CMK (cell line): ENCODE data around the gene RTKN2.

Experiments
- DNase-seq: peaks from one replicate; pipeline ENCODE4 v3.0.0-alpha.2; 2010; ENCODE audit warnings: low read depth

The RTKN2 gene

DNA sequence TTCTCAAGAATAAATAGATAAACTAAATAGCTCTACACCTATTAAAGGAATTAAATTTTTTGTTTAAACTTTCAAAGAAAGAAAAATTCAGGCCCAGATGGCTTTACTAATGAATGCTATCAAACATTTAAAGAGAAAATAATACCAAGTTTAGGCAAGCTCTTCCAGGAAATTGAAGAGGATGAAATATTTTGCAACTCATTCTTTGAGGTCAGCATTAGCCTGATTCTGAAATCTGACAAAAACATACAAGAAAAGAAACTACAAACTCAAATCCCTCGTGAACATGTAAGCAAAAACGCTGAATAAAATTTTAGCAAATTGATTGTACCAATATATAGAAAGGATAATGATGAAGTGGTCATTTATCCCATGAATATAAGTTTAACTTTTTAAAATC, 93.4 kb downstream of the RTKN2 start:
- no peak for DNase-seq

DNA sequence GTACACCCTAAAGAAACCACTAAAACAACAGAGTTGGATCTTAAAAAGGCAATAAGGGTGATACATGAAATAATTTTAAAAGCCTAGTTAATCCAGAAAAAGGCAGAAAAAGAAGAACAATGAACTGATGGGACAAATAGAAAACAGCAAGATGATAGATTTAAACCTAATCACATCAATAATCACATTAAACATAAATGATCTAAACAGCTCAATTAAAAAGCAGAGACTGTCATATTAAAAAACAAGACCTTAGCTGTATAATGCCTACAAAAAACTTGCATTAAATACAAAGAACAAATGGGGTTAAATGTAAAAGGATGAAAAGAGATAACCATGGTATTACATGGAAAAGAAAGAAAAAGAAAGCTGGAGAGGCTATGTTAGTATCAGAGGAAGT, 96.2 kb downstream of the RTKN2 start:
- DNase-seq, result no peak

DNA sequence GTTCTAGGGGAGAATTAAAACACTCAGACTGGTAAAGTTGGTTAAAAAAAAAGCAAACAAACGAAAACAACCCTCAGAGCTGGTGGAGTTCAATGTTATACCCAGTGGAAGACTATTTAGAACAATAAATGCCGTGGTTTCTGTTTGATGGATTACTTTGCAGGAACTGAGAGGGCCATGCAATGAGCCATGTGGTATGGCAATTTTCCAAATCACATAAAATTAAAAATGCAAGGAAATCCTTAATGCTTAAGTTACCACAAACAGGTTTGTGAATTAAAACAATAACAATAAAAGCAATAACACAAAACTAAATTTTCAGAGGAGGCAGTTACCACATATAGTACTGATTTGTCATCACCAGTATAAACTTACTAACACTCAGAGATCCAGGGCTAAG, 96.9 kb downstream of the RTKN2 start:
- DNase-seq, result no peak

DNA sequence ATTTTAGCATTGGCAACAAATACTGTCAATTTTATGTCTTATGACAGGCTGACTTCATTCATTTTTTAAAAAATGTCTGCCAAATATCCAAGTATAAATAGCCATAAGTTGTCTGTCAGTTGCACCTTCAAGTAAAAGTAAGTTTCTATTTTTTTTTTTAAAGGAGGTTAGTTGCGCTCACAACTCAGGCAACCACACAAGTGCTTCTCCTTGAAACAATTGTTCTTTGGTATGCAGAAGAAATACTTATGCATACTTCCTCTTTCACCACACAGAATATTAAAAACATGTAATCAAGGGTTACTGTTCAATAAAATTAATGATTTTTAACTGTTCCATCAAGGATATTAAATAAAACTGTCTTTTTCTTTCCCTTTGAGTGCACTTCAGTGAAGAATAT, 97.9 kb downstream of the RTKN2 start:
- no peak for DNase-seq

DNA sequence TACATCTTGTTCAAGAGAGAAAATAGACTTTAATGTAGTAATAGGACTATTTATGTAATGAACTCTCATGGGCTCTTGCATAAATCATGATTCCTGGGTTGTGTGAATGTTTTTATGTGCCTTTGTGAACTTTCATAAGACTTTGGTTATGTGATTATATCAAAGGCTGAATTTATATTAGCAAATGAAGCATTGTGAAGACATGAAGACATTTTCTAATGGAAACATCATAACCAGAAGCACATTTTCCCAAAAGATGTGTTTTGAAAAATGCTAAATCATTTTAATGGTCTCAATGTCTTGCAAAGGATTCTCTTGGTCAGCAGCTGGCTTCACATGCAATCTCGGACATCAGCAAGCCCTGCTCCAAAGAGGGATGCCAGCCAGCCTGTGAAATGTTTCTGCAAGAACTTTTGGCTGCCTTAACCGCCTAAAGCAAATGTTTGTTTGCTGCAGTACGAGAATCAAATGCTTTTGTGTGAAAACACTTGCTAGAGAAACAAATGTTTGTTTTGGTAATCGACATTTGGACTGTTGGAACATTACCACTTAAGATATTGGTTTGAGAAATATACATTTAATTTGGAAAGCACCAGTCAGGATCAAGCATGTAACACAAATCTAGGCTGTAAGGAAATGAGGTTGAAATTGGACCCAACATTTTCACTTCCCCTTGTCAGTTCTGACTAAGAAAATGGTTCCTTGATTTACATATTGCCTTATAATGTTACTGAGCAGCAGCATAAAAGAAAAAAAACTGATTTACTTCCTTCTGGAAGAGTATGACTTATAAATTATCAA, 102.1 kb downstream of the RTKN2 start:
- no peak for DNase-seq

DNA sequence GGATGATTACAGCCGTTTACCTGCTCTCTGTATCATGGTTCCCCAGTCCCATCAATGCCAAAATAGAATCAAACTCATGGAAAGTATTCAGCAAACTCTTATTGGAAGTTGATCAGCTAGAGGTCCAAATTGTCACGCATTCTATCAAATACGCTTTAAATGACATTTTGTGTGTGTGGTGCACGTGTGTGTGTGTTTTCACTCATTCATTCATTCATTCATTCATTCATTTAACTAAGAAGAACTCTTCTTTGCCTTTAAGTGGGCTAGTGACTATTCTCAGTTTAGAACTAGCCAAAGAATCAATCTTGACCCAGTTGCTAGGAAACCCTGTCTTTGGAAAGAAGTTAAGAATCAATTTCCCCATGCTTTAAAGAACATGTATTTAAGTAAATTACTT, 102.8 kb downstream of the RTKN2 start:
- DNase-seq, result no peak

DNA sequence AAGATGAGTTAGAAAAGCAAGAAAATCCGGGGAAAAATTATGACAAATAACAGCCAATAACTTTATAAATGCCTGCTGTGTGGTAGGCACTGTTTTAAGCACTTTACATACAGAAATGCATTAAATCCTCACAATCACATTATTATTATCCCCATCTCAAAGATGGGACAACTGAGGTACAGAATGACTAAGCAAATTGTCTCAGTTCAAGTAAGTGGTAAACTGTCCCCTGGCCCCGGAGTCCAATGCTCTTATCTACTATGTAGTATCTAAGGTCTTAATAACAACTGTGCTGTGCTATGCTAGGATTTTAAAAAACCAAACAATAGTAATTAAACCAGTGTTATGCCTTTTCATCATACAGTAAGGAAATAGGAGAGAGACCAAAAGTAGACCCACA, 105.6 kb downstream of the RTKN2 start:
- no peak for DNase-seq

DNA sequence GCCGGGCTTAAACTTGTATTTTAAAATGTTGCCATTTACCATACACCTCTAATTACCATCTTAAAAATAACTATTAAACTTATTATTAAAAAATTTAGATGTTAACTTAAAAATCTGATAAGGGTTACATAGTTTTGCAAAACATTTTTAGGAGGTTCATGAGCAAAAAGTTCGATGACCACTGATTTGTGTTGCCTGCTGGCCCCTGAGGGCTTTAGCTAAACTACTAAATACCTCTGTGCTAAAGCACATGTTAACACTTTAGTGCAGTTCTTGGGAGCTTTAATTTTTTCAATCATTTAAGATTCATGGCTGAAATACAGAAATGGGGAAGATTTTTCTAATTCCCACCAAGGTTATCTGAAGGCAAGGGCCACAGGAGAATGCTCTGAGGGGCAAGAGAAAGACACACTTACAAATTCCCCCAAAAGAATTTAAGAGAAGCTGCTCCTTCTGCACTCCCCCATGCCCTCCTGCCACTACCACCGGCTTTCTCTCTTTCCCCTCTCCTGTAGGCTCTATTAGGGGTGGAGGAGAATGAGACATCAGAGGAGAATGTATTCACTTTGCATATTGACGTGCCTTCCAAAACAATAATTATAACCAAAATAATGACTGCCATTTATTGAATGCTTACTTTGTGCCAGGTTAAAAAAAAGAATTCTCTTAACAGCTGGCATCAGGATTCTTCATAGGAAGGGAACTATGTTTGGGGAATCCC, 106.2 kb downstream of the RTKN2 start:
- no peak for DNase-seq

DNA sequence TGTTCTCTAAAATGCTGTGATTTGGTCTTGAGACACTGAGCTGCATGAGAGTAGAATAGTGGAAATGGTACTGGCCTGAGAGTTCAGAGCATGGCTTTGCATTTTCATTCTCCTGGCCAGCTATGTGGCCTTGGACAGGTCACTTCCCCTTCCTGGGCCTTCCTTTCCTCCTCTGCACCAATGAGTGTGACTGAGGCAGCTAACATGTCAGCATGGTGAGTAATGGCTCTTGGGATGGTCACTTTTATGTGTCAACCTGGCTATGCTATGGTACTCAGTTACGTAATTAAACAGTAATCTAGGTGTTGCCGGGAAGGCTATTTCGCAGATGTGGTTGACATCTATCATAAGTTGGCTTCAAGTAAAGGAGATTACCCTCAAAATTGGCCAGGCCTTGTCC, 109.3 kb downstream of the RTKN2 start:
- no peak for DNase-seq

DNA sequence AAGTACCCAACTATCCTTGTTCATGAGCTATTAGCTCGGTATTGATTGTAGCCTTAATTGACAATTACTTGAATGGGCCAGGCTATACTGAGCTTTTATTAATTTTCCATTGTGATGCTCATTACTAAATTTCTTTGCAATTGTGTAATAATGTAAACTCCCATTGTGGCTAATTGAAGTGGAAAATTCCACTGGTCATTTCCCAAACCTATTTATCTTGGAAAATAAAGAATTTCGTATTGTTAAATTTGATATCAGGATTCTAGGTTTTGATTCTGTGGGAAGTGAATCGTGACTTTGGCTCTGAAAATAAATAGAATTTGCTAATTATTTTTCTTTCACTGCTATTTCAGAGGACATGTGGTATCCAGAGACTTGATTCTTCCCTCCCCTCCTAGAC, 111.0 kb downstream of the RTKN2 start:
- no peak for DNase-seq

DNA sequence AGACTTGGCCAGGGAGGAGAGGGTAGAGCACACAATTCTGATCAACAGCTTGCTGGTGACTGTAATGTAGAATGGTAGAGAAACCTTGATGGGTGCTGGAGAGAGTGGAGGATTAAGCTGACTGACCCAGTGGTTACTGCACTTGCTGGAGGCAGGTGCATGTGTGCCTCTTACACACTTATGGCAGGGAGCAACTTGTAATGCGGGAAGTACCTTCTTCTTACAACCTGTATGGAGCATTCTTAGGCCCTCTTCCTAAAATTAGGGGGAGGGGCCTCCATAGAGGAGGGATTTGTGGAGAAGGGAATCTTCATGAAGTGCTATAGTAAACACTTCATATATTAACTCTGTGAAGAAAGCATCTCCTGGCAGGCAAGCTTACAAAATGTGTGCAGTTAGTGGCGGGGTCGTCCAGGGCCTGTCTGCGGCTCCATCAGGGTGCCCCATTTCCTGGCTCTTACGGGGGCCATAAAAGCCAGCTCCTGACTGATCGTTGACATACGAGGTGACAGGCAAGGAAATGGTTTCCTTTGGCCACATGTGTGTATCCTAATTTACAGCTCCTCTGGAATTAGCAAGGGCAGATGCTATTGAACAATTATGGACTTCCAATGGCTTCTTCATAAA, 113.5 kb downstream of the RTKN2 start:
- no peak for DNase-seq

DNA sequence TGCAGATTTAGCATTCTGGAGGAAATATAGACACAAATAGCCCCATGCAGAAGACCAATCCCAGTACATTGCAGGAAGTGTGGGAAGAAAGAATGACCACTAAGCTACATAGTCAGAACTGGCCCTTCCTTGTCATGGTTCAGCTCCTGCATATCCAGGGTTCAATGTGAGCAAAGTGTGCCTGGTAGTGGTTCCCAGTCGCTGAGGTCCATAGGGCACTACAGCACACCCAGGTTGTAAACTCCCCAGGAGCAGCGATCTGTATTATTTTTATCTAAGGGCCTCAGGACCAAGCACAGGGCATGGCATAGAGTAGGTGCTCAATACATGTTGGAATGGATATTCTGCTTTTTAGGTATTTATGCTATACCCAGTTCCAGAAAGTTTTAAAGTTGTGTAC, 114.4 kb downstream of the RTKN2 start:
- DNase-seq, result no peak

DNA sequence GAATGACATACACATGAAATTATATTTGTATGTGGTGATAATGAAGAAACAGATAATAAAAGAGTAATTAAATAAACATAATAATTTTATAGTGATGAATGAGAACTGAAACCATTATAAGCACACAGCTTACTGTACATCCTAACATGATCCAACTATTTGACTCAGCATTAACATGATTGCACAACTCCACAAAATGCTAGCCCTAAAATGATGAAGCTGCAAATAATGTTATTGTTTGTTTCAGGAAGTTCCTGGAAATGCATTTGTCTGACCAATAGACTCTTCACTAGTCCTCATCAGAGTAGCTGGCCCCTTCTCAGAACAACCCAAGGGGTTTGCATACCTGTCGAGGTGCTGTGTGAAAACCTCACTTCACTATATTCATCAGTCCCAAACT, 115.5 kb downstream of the RTKN2 start:
- DNase-seq, result no peak

DNA sequence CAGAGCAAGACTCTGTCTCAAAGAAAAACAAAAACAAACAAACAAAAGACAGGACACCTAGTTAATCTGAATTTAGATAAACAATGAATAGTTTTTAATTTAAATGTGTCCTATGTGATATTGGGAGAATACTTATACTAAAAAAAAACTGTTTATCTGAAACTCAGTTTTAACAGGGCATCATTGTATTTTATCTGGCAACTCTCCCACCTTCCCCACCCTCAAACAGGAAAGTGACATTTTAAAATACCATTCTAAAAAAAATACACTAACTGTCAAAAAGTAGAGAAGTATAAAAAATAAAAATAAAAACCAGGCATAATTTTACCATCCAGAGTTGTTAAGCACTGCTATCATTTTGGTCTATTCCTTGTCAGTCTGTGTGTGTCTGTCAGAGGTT, 119.0 kb downstream of the RTKN2 start:
- no peak for DNase-seq

DNA sequence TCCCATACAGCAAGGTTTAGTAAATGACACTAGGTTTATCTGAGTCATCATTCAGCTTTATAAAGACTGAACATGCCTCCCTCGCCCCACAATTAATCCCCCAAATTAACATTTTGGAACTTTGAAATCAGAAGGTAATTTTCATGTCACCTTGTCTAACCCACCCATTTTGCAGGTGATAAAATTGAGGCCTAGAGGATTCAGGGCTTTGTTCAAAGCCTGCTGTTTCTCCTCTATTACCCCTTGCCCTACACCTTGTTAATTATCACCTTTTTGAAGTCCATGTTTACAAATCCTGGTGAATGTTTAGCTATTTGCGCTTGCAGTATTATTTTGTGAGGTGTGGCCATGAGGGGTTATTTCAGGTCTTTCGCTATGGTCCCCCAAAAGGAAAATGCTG, 120.5 kb downstream of the RTKN2 start:
- no peak for DNase-seq

DNA sequence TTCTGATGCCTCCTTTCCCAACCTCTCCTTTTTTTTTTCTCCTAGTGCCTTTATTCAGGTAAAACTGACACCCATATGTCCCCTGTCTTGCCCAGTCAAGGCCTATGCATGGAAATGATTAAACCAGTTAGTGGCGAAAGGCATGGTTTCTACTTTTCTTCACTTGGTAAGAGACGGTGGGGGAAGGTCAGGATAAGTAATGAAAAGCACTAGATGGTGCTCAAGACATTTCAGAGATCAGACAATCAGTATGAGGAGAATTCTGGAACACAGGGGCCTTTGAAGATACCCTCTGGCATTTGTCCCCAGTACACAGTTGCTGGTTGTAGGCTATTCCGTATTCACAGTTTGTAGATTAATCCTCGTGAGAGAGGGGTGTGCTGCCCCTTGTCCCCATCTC, 121.2 kb downstream of the RTKN2 start:
- no peak for DNase-seq

DNA sequence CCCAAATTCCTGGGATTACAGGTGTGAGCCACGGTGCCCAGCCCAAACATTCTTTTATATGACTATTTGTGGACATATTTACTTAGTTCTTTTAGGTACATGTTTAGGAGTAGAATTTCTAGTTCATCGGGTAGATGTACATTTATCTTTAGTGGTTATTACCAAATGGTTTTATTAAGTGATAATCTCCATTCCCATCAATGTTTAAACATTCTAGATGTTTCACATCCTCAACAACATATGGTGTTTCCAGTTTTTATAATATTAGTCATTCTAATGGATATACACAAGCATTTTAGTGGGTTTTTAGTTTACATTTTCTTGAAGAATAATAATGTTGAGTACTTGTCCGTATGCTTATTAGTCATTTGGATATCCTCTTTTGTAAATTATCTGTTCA, 131.7 kb downstream of the RTKN2 start:
- no peak for DNase-seq

DNA sequence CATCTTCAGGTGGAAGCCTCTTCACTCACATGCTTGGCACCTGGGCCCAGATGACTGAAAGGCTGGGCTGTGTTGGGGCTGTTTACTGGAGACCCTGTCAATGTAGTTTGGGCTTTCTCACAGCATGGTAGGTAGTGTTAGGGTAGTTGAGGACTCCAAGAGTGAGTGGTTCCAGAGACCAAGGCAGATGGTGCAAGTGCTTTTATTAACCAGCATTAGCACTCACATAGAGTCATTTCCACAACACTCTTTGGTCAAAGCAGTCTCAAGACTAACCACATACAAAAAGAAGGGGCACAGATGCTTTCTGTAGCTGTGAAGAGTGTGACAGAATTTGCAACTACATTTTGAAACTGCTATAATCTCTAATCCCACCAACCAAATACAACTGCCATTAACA, 135.0 kb downstream of the RTKN2 start:
- DNase-seq, result no peak
